ENCODE data around the gene DOC2B.

DNA sequence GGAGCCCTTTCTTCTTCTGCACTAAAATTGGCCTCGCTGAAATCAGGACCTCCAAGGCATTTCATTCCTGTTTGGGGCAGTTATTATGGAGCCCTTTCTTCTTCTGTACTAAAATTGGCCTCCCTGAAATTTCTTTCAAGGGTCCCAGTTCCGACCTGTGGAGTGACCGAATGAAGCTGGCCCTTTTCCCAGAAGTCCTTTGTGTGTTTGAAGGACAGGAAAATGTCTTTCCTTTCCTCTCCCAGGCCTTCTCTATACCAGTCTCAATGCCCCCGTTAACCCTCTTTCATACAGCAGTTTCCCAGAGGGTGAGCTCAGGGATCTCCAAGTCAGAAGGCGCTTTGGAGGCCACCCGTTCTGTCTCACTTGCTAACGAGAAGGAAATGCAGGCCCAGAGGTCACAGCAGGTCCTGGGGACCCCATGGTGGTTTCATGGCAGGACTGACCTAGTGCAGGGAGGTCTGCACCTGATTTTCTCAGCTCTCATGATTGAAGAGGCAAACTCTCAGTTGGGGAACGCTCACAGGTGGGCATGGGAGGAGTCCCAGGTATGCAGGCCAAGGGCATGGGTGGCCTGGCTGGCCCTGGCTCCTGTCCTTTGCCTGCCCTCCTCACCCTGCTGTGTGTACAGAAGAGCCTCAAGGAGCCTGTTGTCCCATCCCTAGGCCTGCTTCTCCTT is 37.1 kb upstream of the DOC2B start:
- no peak for TF ChIP-seq CTCF (conservative IDR thresholded peaks at IDR 0.05 in 1 of 2, IDR thresholded peaks at IDR 0.05 in 1 of 2; ENCODE audit: extremely low read depth in 1 of 2, insufficient read depth in 1 of 2, low read depth in 1 of 2, low read length in 2 of 2)
- no peak for TF ChIP-seq EZH2 (IDR thresholded peaks at IDR 0.05; ENCODE audit: borderline replicate concordance, low read length)
